NCI-H1092 treated with DMSO at 0.1 percent for 48 hours (cell line): Measurements from ENCODE around the gene COA8.

Experiments
- DNase-seq: peaks from one replicate; lab custom pipeline; 2025; lab: John Stamatoyannopoulos, UW

The COA8 gene

DNA sequence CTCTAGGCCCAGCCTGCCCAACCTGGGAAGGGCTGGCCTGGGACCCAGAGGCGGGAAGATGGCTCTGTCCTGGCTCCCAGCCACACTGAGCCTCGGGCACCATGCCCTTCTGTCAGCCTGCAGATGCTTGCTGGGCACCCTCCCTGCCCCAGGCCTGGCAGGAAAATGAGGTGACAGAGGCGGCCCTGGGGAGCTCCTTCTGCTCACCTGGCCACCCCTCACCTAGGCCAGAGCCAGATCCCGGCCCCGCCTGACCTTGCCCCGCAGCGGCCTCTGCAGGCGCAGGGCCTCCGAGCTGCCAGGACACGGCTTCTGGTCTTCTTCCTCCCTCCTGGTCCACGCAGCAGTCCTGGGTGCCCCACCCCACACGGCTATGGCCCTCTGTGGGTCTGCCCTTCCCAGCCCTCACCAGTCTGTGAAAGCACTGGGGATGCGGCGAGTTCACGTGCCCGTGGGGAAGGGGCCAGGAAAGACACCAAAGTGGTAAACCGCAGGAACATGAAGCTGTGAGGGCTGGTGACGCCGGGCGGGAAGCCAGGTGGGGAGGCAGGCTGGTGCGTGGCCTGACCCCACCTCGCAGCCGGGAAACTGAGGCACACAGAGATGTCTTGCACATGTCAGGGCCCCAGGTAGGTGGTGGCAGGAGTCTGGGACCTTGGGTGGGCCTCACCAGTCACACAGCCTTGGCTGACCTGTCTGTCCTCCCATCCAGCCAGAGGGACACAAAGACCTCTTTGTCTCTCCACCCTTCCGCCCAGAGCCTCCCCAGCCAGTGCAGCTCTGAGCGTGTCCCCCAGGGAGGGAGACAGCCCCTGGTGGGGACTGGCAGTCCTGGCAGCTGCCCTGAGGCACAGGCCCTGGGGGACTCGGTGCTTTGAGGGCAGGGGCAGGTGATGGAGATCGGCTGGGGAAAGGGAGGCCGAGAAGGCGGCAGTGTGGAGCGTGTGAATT, 13.1 kb upstream of the COA8 start:
- no peak for DNase-seq

DNA sequence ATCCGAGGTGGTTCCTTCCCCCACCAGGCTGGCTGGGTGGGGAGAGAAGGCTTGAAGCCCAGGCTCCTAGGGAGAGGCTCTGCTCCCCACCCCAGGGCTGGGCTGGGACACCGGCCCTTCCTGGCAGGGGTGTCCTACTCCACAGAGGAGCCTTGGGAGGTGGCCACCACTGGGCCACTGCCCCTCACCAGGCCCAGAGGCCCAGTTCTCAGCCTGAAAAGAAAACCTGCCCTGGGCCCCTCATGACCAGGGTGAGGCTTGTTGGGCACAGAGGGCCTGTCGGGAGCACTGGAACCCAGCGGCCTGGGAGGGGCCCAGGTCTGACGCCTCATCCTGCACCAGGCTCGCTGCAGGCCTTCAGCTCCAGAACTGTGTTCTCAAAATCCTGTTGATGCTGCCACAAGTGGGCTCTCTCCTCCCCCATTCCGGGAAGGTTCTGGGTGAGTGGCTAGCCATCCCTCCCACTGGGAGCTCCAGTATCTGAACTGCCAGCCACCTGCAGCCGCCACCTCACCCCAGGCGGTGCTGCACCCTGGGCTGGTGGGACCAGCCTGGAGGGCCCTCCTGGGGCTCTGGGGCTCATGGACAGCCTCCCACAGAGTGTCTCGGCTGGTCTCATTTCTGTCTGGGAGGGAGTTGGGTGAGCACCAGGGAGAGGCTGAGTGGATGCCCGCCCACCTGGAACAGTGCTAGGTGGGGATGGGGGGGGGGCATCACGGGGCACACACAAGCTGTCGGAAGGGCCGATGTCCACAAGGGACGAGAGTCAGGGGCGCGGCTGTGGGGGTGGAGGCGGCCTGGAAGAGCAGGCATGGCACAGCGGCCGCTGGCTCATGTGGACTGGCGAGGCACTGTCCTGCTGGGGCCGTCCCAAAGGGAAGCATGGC, 12.1 kb upstream of the COA8 start:
- DNase-seq = peak; percentile 78

DNA sequence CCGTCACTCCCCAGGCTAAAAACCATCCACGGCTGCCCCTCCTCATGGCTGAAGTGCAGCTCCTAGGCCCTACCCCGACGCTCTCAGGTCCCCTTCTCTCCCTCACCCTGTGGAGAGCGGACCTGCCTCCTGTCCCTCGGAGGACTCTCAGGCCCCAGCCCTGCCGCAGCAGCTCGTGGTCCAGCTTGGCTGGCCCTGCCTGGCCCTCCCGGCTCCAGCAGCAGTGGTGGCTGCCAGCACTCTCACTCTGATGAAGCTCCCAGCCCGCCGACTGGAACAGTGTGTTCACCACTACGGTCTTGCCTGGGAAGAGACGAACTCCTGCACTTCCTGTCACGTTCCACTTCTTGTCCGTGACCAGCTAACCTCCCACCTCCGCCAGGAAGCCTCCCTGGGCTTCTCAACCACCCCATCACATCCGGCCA, 11.4 kb upstream of the COA8 start:
- no peak for DNase-seq

- no peak for DNase-seq
These were observed 10.5 kb upstream of the COA8 start for GRCh38 chr14:103552011-103552845.

DNA sequence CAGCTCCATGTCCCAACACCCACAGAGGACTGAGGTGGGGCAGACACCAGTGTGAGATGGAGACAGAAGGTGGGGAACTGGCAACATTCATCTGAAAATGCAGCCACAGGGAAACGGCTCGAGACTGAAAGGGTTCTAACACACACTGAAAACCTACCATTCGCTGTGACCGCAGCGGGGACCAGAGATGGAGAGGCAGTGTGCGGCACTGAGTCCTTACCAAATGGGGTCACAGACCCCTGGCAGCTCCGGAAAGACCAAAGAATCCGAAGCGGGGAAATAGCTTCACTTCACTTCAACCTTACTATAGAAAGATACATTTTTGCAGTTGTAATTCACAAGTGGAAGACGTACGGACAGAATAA, 9.9 kb upstream of the COA8 start:
- DNase-seq = no peak

- no peak for DNase-seq
These were observed 7.0 kb upstream of the COA8 start for GRCh38 chr14:103555559-103556337.

GRCh38 chr14:103556946-103557758, 5.6 kb upstream of the COA8 start:
- no peak for DNase-seq

GRCh38 chr14:103558071-103558882, 4.5 kb upstream of the COA8 start:
- DNase-seq = no peak

- DNase-seq = no peak
These were observed 3.0 kb upstream of the COA8 start for GRCh38 chr14:103559766-103560165.

GRCh38 chr14:103560691-103561090, 2.1 kb upstream of the COA8 start:
- no peak for DNase-seq

DNA sequence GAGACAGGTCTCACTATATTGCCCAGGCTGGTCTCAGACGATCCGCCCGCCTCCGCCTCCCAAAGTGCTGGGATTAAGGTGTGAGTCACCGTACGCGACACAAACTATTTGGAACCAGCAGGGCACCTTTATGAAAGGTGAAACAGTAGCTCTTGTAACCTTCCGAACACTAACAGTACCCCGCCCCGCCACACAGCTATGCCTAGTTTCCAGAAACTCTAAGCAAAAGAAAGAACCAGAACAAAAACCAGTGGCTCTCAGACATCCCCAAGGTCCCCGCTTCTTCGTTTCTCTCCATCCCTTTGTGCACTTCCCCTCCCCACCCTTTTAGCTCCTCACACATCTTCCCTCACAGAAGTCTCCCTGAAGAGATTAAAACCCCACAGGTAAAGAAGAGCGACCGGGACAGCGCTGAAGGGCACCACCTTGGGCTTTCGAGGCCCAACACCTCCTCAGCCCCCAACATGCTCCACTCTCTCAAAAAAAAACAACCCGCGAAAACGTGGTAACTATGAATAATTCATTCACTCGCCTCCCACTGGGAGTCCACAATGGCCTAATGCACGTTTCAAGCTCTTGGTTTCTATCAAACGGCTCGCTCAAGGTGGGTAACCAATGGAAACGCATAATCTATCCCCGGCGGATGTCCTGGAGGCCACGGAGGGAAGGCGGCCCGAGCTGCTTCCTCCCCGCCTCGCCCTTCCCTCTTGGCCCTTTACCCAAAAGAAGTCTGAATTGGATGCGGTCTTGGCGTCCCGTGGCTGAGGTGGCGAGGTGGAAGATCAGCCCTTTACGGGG, 1.2 kb upstream of the COA8 start:
- DNase-seq = no peak

- no peak for DNase-seq
These were observed 656 bp upstream of the COA8 start for GRCh38 chr14:103562179-103562428.

- DNase-seq = no peak
These were observed 463 bp downstream of the COA8 start for GRCh38 chr14:103563226-103563620.

DNA sequence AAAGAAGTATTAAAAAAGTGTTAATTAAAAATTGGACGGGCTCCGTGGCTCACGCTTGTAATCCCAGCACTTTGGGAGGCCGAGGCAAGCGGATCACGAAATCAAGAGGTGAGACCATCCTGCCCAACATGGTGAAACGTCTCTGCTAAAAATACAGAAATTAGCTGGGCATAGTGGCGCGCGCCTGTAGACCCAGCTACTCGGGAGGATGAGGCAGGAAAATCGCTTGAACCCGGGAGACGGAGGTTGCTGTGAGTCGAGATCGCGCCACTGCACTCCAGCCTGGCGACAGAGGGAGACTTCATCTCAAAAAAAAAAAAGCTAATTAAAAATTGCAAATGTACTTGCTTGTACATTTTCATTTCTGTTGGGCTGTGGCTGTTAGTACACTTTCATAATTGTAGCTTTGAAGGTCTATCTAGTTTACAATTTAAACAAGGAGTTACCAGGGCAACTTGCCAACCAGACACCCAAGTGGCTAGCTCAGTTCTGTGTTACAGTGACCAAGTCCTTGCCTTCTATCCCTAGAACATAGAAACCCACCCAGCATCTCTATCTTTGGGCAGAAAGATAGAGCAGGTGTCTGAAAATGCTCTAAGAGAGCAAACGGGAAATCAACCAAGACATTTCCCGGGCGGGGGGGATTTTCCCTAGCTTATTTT, 1.2 kb downstream of the COA8 start:
- no peak for DNase-seq

DNA sequence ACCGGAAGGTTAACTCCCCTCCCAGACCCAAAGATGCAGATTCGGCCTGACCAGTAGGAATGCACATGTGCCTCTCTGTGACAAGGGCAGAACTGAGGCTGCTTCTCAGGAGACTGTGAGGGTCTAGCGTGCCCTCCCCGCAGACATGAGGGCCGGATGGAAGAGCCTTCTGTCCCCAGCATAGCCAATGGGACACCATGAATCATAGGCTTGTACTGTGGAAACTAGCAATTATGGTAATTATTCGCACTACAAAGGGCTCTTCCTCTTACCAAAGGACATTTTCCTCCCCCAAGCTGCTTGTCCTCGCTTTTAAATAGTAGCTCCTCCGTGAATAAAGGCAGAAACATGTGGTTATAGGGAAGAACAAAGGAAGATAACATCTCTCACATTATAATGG, 6.2 kb downstream of the COA8 start:
- DNase-seq = no peak

DNA sequence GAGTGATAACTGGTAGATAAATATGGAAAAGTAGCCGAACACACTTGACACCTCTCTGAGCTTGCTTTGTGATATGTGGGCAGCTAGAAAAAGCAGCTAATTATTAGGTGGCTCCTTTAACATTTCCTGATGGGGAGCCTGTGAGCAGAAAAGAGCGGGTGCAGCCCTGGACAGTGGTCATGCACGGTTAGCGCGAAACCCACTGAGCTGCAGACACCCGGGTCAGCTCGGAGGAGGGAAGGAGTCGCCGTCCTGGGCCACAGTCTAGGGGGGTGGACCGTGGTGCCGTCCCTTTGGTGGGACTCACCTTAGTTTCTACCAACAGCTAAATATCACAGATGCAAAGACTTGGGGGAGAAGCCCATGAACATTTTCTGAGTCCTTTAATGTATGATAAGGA, 6.6 kb downstream of the COA8 start:
- DNase-seq = no peak

DNA sequence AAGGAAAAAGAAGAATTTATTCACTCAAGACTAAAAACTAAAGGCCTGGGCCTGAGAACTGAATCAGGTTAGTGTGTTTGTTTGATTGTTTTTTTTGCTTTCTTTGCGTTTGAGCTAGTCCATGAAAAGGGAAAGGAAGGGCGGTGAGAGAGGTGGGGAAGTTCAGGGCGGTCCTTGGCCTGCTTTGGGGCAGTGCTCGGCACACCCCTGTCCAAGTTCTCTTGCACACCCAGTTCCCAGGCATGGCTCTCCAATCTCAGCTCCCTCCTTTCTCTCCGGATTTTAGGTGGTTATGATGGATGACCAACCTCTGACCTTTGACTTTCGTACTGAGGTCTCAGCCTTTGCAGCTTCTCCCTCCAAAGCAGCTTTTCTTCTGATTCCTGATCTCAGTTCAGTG, 11.3 kb downstream of the COA8 start:
- DNase-seq = no peak

GRCh38 chr14:103574707-103575285, 12.0 kb downstream of the COA8 start:
- DNase-seq = no peak
